IMR-90 (cell line): ENCODE data around the gene STRADA. TPM values are rescaled to one million over a fixed set of nuclear protein-coding genes. Genes with fewer than 3 reads are reported as not detected.

Experiments used
- ATAC-seq: fragments of 200-7000 bp; cut with Tn5 transposase; 2 replicates; pipeline ENCODE4 v1.9.1; 2020; ENCODE audit warnings: low read depth, mild to moderate bottlenecking, moderate library complexity
- BruUV-seq: library from RNA; stranded (reverse); fragments of 400-500 nt; replicated peaks from 2 replicates; lab custom pipeline; 2021; lab: Mats Ljungman, UMichigan
- CTCF ChIA-PET: fragments of 300-600 bp; formaldehyde crosslinking; extraction: SDS; loops from one replicate; lab custom pipeline; 2021; ENCODE audit warnings: antibody characterized with exemption; lab: Yijun Ruan, JAX
- POLR2A ChIA-PET: fragments of 300-600 bp; sonication (Branson Sonifier 250); formaldehyde crosslinking; loops from one replicate; lab custom pipeline; 2022; ENCODE audit warnings: antibody characterized with exemption; ENCODE audit not compliant: unreplicated experiment; lab: Charles Lee
- DNase-seq: peaks from one replicate; pipeline ENCODE4 v3.0.0; 2013
- H2AFZ ChIP-seq: replicated peaks from 2 replicates; pipeline ENCODE3; 2013; ENCODE audit warnings: low read length, mild to moderate bottlenecking; ENCODE audit not compliant: poor library complexity
- H2AK5ac ChIP-seq: 2 replicates; pipeline ENCODE4 v1.6.1; 2013; ENCODE audit warnings: low read depth, low read length, inconsistent platforms
- H2AK9ac ChIP-seq: replicated peaks from 2 replicates; pipeline ENCODE3; 2013; ENCODE audit warnings: mild to moderate bottlenecking, low read depth, low read length, moderate library complexity; ENCODE audit not compliant: poor library complexity
- H2BK120ac ChIP-seq: 2 replicates; pipeline ENCODE4 v1.6.1; 2013; ENCODE audit warnings: low read depth, low read length, inconsistent platforms
- H2BK15ac ChIP-seq: 3 replicates; pipeline ENCODE4 v1.6.1; 2013; ENCODE audit warnings: low read depth, low read length, inconsistent platforms
- H2BK20ac ChIP-seq: 2 replicates; pipeline ENCODE4 v1.6.1; 2013; ENCODE audit warnings: low read depth, mild to moderate bottlenecking, inconsistent platforms, low read length, moderate library complexity
- H2BK5ac ChIP-seq: 2 replicates; pipeline ENCODE4 v1.6.1; 2013; ENCODE audit warnings: mild to moderate bottlenecking, low read depth, low read length, inconsistent platforms; ENCODE audit not compliant: poor library complexity, severe bottlenecking
- H3K14ac ChIP-seq: replicated peaks from 2 replicates; pipeline ENCODE4 v1.6.1; 2013; ENCODE audit warnings: low read depth, low read length, inconsistent platforms
- H3K18ac ChIP-seq: 2 replicates; pipeline ENCODE4 v1.6.1; 2013; ENCODE audit warnings: low read depth, low read length, control low read depth
- H3K23ac ChIP-seq: 2 replicates; pipeline ENCODE4 v1.6.1; 2013; ENCODE audit warnings: low read depth, low read length, inconsistent platforms
- H3K27ac ChIP-seq: 2 replicates; pipeline ENCODE4 v1.5.1; 2013; ENCODE audit warnings: mild to moderate bottlenecking, control low read depth, low read length; ENCODE audit not compliant: insufficient read depth
- H3K27me3 ChIP-seq: 2 replicates; pipeline ENCODE4 v1.6.1; 2013; ENCODE audit warnings: low read length; ENCODE audit not compliant: control insufficient read depth, insufficient read depth
- H3K36me3 ChIP-seq: 2 replicates; pipeline ENCODE4 v1.6.1; 2013; ENCODE audit warnings: low read length, mixed read lengths; ENCODE audit not compliant: control insufficient read depth, insufficient read depth
- H3K4ac ChIP-seq: 2 replicates; pipeline ENCODE4 v1.6.1; 2013; ENCODE audit warnings: low read depth, low read length, inconsistent platforms
- H3K4me1 ChIP-seq: 2 replicates; pipeline ENCODE4 v1.6.1; 2013; ENCODE audit warnings: low read length, mixed read lengths; ENCODE audit not compliant: control insufficient read depth, insufficient read depth
- H3K4me2 ChIP-seq: 2 replicates; pipeline ENCODE4 v1.6.1; 2013; ENCODE audit warnings: low read depth, mild to moderate bottlenecking, control low read depth, low read length, moderate library complexity
- H3K4me3 ChIP-seq: 2 replicates; pipeline ENCODE4 v1.5.1; 2013; ENCODE audit warnings: low read depth, mild to moderate bottlenecking, control low read depth, low read length, moderate library complexity; ENCODE audit not compliant: insufficient read depth
- H3K56ac ChIP-seq: 2 replicates; pipeline ENCODE4 v1.6.1; 2013; ENCODE audit warnings: low read length, inconsistent platforms; ENCODE audit not compliant: insufficient read depth; ENCODE audit errors: extremely low read depth
- H3K79me1 ChIP-seq, 2 experiments: 2 replicates each; pipeline ENCODE4 v1.6.1; 2013; ENCODE audit warnings: low read length in 2 of 2, inconsistent platforms in 1 of 2, low read depth in 1 of 2
- H3K9ac ChIP-seq: 2 replicates; pipeline ENCODE4 v1.6.1; 2013; ENCODE audit warnings: low read depth, low read length, control low read depth
- H3K9me1 ChIP-seq: 2 replicates; pipeline ENCODE4 v1.6.1; 2013; ENCODE audit warnings: low read length, inconsistent platforms; ENCODE audit not compliant: insufficient read depth
- H3K9me3 ChIP-seq: 2 replicates; pipeline ENCODE4 v1.6.1; 2013; ENCODE audit warnings: low read length; ENCODE audit not compliant: control insufficient read depth, insufficient read depth
- H4K20me1 ChIP-seq: 2 replicates; pipeline ENCODE4 v1.6.1; 2013; ENCODE audit warnings: low read length, inconsistent platforms; ENCODE audit not compliant: insufficient read depth
- H4K5ac ChIP-seq: 2 replicates; pipeline ENCODE4 v1.6.1; 2013; ENCODE audit warnings: mild to moderate bottlenecking, low read depth, low read length, control low read depth
- H4K8ac ChIP-seq, 2 experiments: 2 replicates each; pipeline ENCODE4 v1.6.1; 2013; ENCODE audit warnings: low read depth in 2 of 2, low read length in 2 of 2, control low read depth in 1 of 2, inconsistent platforms in 1 of 2
- H4K91ac ChIP-seq: 2 replicates; pipeline ENCODE4 v1.6.1; 2013; ENCODE audit warnings: low read depth, low read length, inconsistent platforms; ENCODE audit not compliant: insufficient read depth
- CHD1 ChIP-seq: IDR thresholded peaks from 2 replicates; pipeline ENCODE4 v1.6.1; 2012; ENCODE audit warnings: low read depth, low read length, improper control_type of control experiment
- FOS ChIP-seq: fragments of 150-350 bp; IDR thresholded peaks from 2 replicates; pipeline ENCODE4 v1.6.1; 2016; ENCODE audit warnings: low read depth, low read length
- MAZ ChIP-seq: IDR thresholded peaks from 2 replicates; pipeline ENCODE4 v1.6.1; 2012; ENCODE audit warnings: low read depth, mild to moderate bottlenecking, low read length, improper control_type of control experiment, moderate library complexity, borderline replicate concordance
- MXI1 ChIP-seq: IDR thresholded peaks from 2 replicates; pipeline ENCODE4 v1.6.1; 2012; ENCODE audit warnings: low read depth, mild to moderate bottlenecking, low read length, moderate library complexity, borderline replicate concordance
- POLR2A ChIP-seq: IDR thresholded peaks from 2 replicates; pipeline ENCODE4 v1.6.1; 2012; ENCODE audit warnings: mild to moderate bottlenecking, low read depth, low read length
- RCOR1 ChIP-seq: IDR thresholded peaks from 2 replicates; pipeline ENCODE4 v1.6.1; 2012; ENCODE audit warnings: mild to moderate bottlenecking, low read length, improper control_type of control experiment; ENCODE audit not compliant: insufficient replicate concordance
- SMC3 ChIP-seq: fragments of 150-350 bp; IDR thresholded peaks from 2 replicates; pipeline ENCODE4 v1.6.1; 2016; ENCODE audit warnings: low read depth, mild to moderate bottlenecking, antibody characterized with exemption, low read length, moderate library complexity
- WGBS, 2 experiments: methylation state at CpG; one replicate each; pipeline versions ENCODE4 v1.1.5 to v1.1.7; 2013; ENCODE audit warnings: missing lambda C conversion rate in 2 of 2; ENCODE audit not compliant: insufficient read length in 1 of 2; ENCODE audit errors: extremely low coverage in 2 of 2; 5-methylcytosine and 5-hydroxymethylcytosine counted together
- dilution Hi-C: fragments of 300-500 bp; cut with HindIII; formaldehyde crosslinking; loops from one replicate; pipeline ENCODE4 v1.14.3; 2018; ENCODE audit warnings: low sequenced_read_pairs; ENCODE audit not compliant: unreplicated experiment
- in situ Hi-C: fragments of 300-500 bp; cut with MboI; formaldehyde crosslinking; loops from 3 replicates; pipeline ENCODE4 v1.14.3; 2019; ENCODE audit warnings: low sequenced_read_pairs, inconsistent platforms, mixed read lengths
- intact Hi-C: fragments of 100-400 bp; cut with micrococcal nuclease; formaldehyde crosslinking; loops from 2 replicates; pipeline ENCODE4 v1.10.0; 2022
- polyA plus RNA-seq, 3 experiments: library from polyadenylated mRNA; depleted of rRNA; stranded (reverse); fragments of >200 nt; gene quantifications; 2 replicates each; pipeline ENCODE4 v1.2.3, GENCODE V29; 2012; ENCODE audit warnings: low replicate concordance in 1 of 3
- total RNA-seq: library from RNA; depleted of rRNA; stranded (reverse); fragments of >200 nt; gene quantifications from 2 replicates; pipeline ENCODE4 v1.2.3, GENCODE V29; 2012
- TF ChIP-seq, protein P1 (sequence below): conservative IDR thresholded peaks from 2 replicates; pipeline ENCODE4 v1.5.1; 2012; ENCODE audit warnings: mild to moderate bottlenecking, low read depth, low read length, improper control_type of control experiment

The STRADA gene
- total and polyA plus RNA-seq, 2 of the 4 experiments (the other 2 are of a cell fraction): 19.9 to 30.9 TPM

DNA sequence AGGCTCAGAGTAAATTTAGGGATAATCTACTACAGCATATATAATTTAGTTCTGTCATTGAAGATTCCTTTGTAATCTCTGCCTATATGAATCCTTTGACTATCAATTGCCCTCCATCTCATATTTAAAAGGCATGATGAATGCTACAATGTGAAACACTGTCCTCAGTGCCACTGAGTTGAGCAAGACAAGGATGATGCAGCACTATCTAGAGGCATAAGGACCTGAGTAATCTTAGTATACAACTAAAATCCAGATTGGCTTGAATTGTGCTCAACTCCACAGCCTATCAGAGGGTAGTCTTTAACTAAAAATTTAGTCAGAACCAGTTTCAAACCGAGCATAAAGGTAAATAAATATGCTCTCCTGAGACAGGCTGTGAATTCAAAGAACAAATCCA is 11.6 kb upstream of the STRADA start:
- no peak overlapping the region for H2BK120ac ChIP-seq
- H3K56ac ChIP-seq: no peak overlapping the region
- no peaks in the 10 kb centered on the region; the same call in 1 of the 2 replicates for H3K9me1 ChIP-seq
- no peak for TF ChIP-seq FOS
- TF ChIP-seq, protein P1, sequence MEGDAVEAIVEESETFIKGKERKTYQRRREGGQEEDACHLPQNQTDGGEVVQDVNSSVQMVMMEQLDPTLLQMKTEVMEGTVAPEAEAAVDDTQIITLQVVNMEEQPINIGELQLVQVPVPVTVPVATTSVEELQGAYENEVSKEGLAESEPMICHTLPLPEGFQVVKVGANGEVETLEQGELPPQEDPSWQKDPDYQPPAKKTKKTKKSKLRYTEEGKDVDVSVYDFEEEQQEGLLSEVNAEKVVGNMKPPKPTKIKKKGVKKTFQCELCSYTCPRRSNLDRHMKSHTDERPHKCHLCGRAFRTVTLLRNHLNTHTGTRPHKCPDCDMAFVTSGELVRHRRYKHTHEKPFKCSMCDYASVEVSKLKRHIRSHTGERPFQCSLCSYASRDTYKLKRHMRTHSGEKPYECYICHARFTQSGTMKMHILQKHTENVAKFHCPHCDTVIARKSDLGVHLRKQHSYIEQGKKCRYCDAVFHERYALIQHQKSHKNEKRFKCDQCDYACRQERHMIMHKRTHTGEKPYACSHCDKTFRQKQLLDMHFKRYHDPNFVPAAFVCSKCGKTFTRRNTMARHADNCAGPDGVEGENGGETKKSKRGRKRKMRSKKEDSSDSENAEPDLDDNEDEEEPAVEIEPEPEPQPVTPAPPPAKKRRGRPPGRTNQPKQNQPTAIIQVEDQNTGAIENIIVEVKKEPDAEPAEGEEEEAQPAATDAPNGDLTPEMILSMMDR: no peak
- no peak for TF ChIP-seq MXI1
- TF ChIP-seq POLR2A: no peak
- no peak for TF ChIP-seq CHD1
- no peak for TF ChIP-seq RCOR1
- TF ChIP-seq MAZ: no peak
- TF ChIP-seq SMC3: no peak
- ChIA-PET POLR2A (no interaction called here), CTCF (no interaction called here)
- no peak overlapping the region for H3K4me2 ChIP-seq
- H3K14ac ChIP-seq: no peak overlapping the region
- intact Hi-C loops (no loop called here), in situ Hi-C loops (no loop called here), dilution Hi-C loops (no loop called here)
- H4K20me1 ChIP-seq: no peaks in the 10 kb centered on the region
- H4K91ac ChIP-seq: no peak overlapping the region
- H2BK20ac ChIP-seq: no peak overlapping the region
- no peak overlapping the region for H2AK9ac ChIP-seq
- H3K27ac ChIP-seq: no peak overlapping the region
- H3K18ac ChIP-seq: no peak overlapping the region
- no peak overlapping the region for H3K9ac ChIP-seq
- no peak overlapping the region for H2BK15ac ChIP-seq
- H3K27me3 ChIP-seq: no peaks in the 10 kb centered on the region
- H3K4ac ChIP-seq: no peak overlapping the region
- no peak for DNase-seq
- peaks cover 49% of the 10 kb centered on the region for H3K36me3 ChIP-seq
- H3K4me1 ChIP-seq: no peaks in the 10 kb centered on the region
- no peak overlapping the region for H2AFZ ChIP-seq
- H3K23ac ChIP-seq: no peak overlapping the region
- BruUV-seq: no TSS peak
- no peak overlapping the region for H2AK5ac ChIP-seq
- no peak for ATAC-seq
- H2BK5ac ChIP-seq: no peak overlapping the region
- no peak overlapping the region for H3K4me3 ChIP-seq
- no peaks in the 10 kb centered on the region for H3K9me3 ChIP-seq
- no CpG with 5 or more reads among the region's 1 CpG for WGBS, 2 experiments
- H4K8ac ChIP-seq: no peak overlapping the region
- H3K79me1 ChIP-seq: peaks cover 7 to 12% of the 10 kb centered on the region in 2 experiments
- H4K5ac ChIP-seq: no peak overlapping the region
